ENCODE measurements around the gene ETV7. TPM values are rescaled to one million over a fixed set of nuclear protein-coding genes. Genes with fewer than 3 reads are reported as not detected.

ETV7 gene
- total RNA-seq, 1 donor from 2014 or later, result 0.59 TPM

DNA sequence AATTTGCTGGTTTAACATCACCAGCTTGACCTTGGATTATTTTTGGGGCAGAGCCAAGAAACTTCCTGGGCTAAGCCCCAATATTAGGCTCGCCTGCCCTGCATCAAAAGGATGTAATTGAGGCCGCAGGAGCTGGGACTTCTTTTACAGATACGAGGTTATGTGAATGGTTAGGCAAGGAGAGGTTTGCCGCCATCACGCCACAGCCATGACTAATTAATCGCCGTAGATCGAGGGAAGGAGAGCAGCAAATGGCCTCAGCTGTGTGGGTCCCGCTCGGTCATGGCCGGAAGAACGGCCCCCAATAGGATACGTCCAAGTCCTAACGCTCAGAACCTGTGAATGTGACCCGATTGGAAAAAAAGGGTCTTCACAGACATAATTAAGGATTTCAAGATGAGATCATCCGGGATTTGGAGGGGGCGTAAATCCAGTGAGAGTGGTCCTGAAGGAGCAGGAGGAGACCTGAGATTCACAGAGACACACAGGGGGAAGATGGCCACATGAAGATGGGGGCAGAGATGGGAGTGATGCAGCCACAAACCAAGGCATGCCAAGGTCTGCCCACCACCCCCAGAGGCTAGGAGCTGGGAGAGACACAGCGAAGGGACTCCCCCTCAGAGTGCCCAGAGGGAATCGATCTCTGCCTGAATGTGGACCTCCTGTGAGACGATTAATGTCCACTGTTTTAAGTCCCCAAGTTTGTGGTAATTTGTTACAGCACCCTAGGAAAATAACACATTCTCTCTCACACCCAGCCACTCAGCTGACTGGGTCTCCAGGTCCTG lies 40.8 kb downstream of the ETV7 start:
- no peaks in the 10 kb centered on the region for H3K9me3 Mint-ChIP-seq (ENCODE audit: unreplicated experiment)
- TF ChIP-seq, protein P1, sequence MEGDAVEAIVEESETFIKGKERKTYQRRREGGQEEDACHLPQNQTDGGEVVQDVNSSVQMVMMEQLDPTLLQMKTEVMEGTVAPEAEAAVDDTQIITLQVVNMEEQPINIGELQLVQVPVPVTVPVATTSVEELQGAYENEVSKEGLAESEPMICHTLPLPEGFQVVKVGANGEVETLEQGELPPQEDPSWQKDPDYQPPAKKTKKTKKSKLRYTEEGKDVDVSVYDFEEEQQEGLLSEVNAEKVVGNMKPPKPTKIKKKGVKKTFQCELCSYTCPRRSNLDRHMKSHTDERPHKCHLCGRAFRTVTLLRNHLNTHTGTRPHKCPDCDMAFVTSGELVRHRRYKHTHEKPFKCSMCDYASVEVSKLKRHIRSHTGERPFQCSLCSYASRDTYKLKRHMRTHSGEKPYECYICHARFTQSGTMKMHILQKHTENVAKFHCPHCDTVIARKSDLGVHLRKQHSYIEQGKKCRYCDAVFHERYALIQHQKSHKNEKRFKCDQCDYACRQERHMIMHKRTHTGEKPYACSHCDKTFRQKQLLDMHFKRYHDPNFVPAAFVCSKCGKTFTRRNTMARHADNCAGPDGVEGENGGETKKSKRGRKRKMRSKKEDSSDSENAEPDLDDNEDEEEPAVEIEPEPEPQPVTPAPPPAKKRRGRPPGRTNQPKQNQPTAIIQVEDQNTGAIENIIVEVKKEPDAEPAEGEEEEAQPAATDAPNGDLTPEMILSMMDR (IDR thresholded peaks at IDR 0.05), result no peak
- peaks cover 4% of the 10 kb centered on the region for H3K4me1 Mint-ChIP-seq (ENCODE audit: unreplicated experiment)
- peaks cover 20% of the 10 kb centered on the region for H3K27me3 Mint-ChIP-seq (ENCODE audit: unreplicated experiment)
- H3K36me3 Mint-ChIP-seq (ENCODE audit: unreplicated experiment), result no peaks in the 10 kb centered on the region
- DNase-seq (ENCODE audit: extremely low spot score, unreplicated experiment), result no peak
- H3K4me3 Mint-ChIP-seq (ENCODE audit: unreplicated experiment), result no peak overlapping the region
- no peak overlapping the region for H3K27ac Mint-ChIP-seq (ENCODE audit: unreplicated experiment)

DNA sequence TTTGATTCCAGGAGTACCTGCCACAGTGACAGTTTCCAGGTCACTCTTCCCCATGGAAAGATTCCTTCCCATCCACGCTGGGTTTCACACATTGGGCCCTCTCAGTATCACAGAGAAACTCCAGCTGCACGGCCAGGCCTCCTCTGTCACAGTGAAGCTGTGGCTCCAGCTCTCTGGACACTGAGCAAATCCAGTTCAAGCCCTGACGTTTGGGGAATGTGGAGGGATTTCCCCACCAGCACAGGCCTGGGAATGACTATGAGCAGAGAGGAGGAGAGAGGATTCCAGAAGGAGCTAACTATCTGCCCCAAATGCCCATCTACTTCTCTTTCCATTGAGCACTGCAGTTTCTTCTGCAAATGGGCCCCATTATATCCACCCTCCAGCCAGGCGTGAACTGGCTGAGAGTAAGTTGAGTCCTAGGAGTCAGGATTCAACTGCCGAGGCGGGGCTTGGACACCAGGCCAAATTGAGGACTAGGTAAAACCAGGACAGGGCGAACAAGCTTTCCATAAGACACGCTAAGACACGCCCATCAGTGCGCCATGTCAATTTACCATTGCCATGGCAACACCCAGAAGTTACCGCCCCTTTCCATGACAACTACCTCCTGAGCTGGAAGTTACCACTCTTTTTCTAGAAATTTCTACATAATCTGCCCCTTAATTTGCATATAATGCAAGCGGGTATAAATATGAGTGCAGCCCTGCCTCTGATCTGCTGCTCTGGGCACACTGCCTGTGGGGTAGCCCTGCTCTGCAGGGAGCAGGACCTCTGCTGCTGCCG lies 41.6 kb downstream of the ETV7 start:
- H3K27me3 Mint-ChIP-seq (ENCODE audit: unreplicated experiment), result peaks cover 21% of the 10 kb centered on the region
- no peak overlapping the region for H3K4me3 Mint-ChIP-seq (ENCODE audit: unreplicated experiment)
- H3K27ac Mint-ChIP-seq (ENCODE audit: unreplicated experiment), result no peak overlapping the region

DNA sequence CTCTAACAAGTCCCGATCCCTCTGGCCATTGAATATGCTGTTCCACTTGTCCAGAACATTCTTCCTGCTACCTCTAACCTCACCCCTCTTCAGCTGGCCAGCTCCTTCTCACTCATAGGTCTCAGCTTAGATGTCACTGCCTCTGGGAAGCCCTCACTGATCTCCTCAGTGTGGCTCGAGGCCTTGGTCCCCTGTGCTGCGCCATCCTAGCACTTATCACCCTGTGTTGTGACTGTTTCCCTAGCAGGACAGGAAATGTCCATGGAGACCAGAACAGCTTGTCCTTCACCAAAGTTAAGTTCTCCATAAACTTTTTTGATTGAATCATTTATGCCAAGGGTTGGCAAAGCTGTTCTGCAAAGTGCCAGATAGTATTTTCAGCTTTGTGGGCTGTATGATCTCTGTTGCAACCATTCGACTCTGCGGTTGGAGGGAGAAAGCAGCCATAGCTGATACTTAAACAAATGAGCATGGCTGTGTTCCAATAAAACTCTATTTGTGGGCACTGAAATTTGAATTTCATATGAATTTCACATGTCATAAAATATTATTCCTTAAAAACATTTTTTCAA lies 44.3 kb downstream of the ETV7 start:
- peaks cover 35% of the 10 kb centered on the region for H3K27me3 Mint-ChIP-seq (ENCODE audit: unreplicated experiment)
- no peak for DNase-seq (ENCODE audit: extremely low spot score, unreplicated experiment)
- H3K9me3 Mint-ChIP-seq (ENCODE audit: unreplicated experiment), result no peaks in the 10 kb centered on the region
- TF ChIP-seq, protein P1 (IDR thresholded peaks at IDR 0.05), result no peak
- no peak overlapping the region for H3K27ac Mint-ChIP-seq (ENCODE audit: unreplicated experiment)
- H3K4me3 Mint-ChIP-seq (ENCODE audit: unreplicated experiment), result no peak overlapping the region
- H3K4me1 Mint-ChIP-seq (ENCODE audit: unreplicated experiment), result peaks cover 9% of the 10 kb centered on the region
- H3K36me3 Mint-ChIP-seq (ENCODE audit: unreplicated experiment), result no peaks in the 10 kb centered on the region

More for the DNA sequence above, 41.6 kb downstream of the ETV7 start:
- H3K4me1 Mint-ChIP-seq (ENCODE audit: unreplicated experiment), result peaks cover 4% of the 10 kb centered on the region
- H3K9me3 Mint-ChIP-seq (ENCODE audit: unreplicated experiment), result no peaks in the 10 kb centered on the region
- no peaks in the 10 kb centered on the region for H3K36me3 Mint-ChIP-seq (ENCODE audit: unreplicated experiment)
- TF ChIP-seq, protein P1 (IDR thresholded peaks at IDR 0.05), result no peak
- DNase-seq (ENCODE audit: extremely low spot score, unreplicated experiment), result no peak

DNA sequence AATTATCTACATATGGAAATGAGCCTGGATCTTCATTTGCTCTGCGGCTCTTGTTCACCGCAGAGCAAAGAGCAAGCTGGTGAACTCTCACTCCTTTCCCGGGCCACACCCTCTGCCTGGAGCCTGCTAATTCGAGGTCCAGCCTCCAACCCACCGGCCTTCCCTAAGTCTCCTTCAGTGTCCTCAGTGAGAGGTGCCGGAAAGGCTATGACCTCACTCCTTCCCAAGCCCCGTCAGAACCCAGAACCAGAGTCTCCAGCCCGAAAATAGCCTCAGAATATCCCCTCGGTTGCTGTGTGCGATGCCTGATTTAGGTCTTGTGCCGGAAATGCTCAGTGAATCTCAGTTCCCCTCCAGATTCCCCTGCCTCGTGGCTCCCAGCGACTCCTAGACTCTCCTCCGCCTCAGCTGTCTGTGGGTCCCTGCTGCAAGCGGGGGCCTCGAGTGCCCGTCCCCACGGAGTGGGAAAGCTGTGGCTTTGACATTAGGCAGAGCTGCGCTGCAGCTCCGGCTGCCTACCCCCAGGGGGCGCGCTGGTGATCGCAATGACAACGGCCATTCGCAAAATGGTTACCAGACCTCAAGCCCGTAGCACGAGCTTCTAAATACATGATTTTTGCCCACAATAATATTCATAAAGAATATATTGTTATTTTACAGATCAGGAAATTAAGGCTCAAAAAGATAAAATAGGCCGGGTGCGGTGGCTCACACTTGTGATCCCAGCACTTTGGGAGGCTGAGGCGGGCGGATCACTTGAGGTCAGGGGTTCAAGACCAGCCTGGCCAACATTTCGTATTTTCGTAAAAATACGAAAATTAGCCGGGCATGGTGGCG lies 46.6 kb downstream of the ETV7 start:
- TF ChIP-seq, protein P1 (IDR thresholded peaks at IDR 0.05), result peak; percentile 95
- Mint-ChIP-seq H3K4me3 (ENCODE audit: unreplicated experiment) (peak overlapping the region; percentile 63), H3K9me3 (ENCODE audit: unreplicated experiment) (no peaks in the 10 kb centered on the region), H3K27ac (ENCODE audit: unreplicated experiment) (no peak overlapping the region), H3K36me3 (ENCODE audit: unreplicated experiment) (no peaks in the 10 kb centered on the region), H3K27me3 (ENCODE audit: unreplicated experiment) (peaks cover 54% of the 10 kb centered on the region), H3K4me1 (ENCODE audit: unreplicated experiment) (peaks cover 6% of the 10 kb centered on the region)
- DNase-seq (ENCODE audit: extremely low spot score, unreplicated experiment), result peak; percentile 88
